PC-3 (cell line): ENCODE data around the gene GSN.

Source experiments
- CTCF ChIP-seq: fragments of 300-600 bp; sonication (generic); conservative IDR thresholded peaks from 2 replicates; pipeline ENCODE4 v1.5.1; 2017; ENCODE audit warnings: antibody characterized with exemption, low read depth, mild to moderate bottlenecking, low read length
- EZH2 ChIP-seq: fragments of 300-600 bp; sonication (generic); IDR thresholded peaks from one replicate; pipeline ENCODE4 v1.6.1; 2017; ENCODE audit warnings: antibody characterized with exemption, mild to moderate bottlenecking, low read length; ENCODE audit not compliant: unreplicated experiment

- TF ChIP-seq CTCF (no peak), EZH2 (no peak)
These were observed 35.8 kb downstream of the GSN start for GRCh38 chr9:121303456-121304451.
